Neural cell (in vitro differentiated cells): ENCODE data around the gene ALKBH6. TPM values are rescaled to one million over a fixed set of nuclear protein-coding genes. Genes with fewer than 3 reads are reported as not detected.

ENCODE experiments used
- H2AFZ ChIP-seq: fragments of 200-600, 300-800 bp; sonication (generic), shearing (Covaris generic); 2 replicates; pipeline ENCODE4 v1.6.0; 2014; ENCODE audit warnings: low read depth, mild to moderate bottlenecking, antibody characterized with exemption, low read length, moderate library complexity
- H3F3A ChIP-seq: fragments of 200-600 bp; shearing (Covaris generic); 2 replicates; pipeline ENCODE4 v1.6.1; 2016; ENCODE audit warnings: mild to moderate bottlenecking, moderate library complexity, mixed read lengths, antibody characterized with exemption, low read length; ENCODE audit not compliant: insufficient read depth, poor library complexity, severe bottlenecking
- H3K27ac ChIP-seq: fragments of 200-600, 300-800 bp; sonication (generic), shearing (Covaris generic); 2 replicates; pipeline ENCODE4 v1.5.1; 2014; ENCODE audit warnings: mild to moderate bottlenecking, low read length, moderate library complexity
- H3K27me3 ChIP-seq: fragments of 300-800, 200-600 bp; sonication (generic), shearing (Covaris generic); 2 replicates; pipeline ENCODE4 v1.6.0; 2014; ENCODE audit warnings: mild to moderate bottlenecking, low read depth, low read length, moderate library complexity; ENCODE audit not compliant: insufficient read depth
- H3K36me3 ChIP-seq: fragments of 300-800, 200-600 bp; sonication (generic), shearing (Covaris generic); 2 replicates; pipeline ENCODE4 v1.5.1; 2014; ENCODE audit warnings: mild to moderate bottlenecking, antibody characterized with exemption, low read length, moderate library complexity; ENCODE audit not compliant: insufficient read depth
- H3K4me2 ChIP-seq: fragments of 300-800, 200-600 bp; sonication (generic), shearing (Covaris generic); 2 replicates; pipeline ENCODE4 v1.6.0; 2014; ENCODE audit warnings: mild to moderate bottlenecking, low read length
- H3K4me3 ChIP-seq: fragments of 300-800, 200-600 bp; sonication (generic), shearing (Covaris generic); 2 replicates; pipeline ENCODE4 v1.5.1; 2014; ENCODE audit warnings: mild to moderate bottlenecking, low read length, moderate library complexity
- H3K79me2 ChIP-seq: fragments of 200-600 bp; shearing (Covaris generic); replicated peaks from 2 replicates; pipeline ENCODE4 v1.6.0; 2014; ENCODE audit warnings: mild to moderate bottlenecking, low read length, moderate library complexity; ENCODE audit not compliant: insufficient read depth
- H3K9ac ChIP-seq: fragments of 300-800, 200-600 bp; sonication (generic), shearing (Covaris generic); 2 replicates; pipeline ENCODE4 v1.6.1; 2016; ENCODE audit warnings: mild to moderate bottlenecking, low read length, mixed read lengths
- H3K9me2 ChIP-seq: fragments of 200-600 bp; shearing (Covaris generic); 2 replicates; pipeline ENCODE4 v1.6.1; 2016; ENCODE audit warnings: mild to moderate bottlenecking, low read length, mixed read lengths; ENCODE audit not compliant: insufficient read depth
- H3K9me3 ChIP-seq: fragments of 200-600, 300-800 bp; sonication (generic), shearing (Covaris generic); 2 replicates; pipeline ENCODE4 v1.6.1; 2016; ENCODE audit warnings: mild to moderate bottlenecking, mixed run types, low read length, moderate library complexity, mixed read lengths
- H4K20me1 ChIP-seq: fragments of 200-600 bp; shearing (Covaris generic); 2 replicates; pipeline ENCODE4 v1.6.1; 2016; ENCODE audit warnings: mild to moderate bottlenecking, mixed run types; ENCODE audit not compliant: insufficient read depth
- EP300 ChIP-seq: fragments of 450-650 bp; conservative IDR thresholded peaks from 2 replicates; pipeline ENCODE4 v1.6.1; 2014; ENCODE audit warnings: antibody characterized with exemption, mild to moderate bottlenecking, moderate library complexity; ENCODE audit not compliant: poor library complexity, severe bottlenecking
- EZH2 ChIP-seq: fragments of 200-600, 300-800 bp; shearing (Covaris generic), sonication (generic); IDR thresholded peaks from 2 replicates; pipeline ENCODE4 v1.6.1; 2014; ENCODE audit warnings: antibody characterized with exemption, low read length, borderline replicate concordance, mild to moderate bottlenecking; ENCODE audit not compliant: insufficient read depth, poor library complexity, severe bottlenecking
- MXI1 ChIP-seq: fragments of 450-650 bp; conservative IDR thresholded peaks from 2 replicates; pipeline ENCODE4 v1.6.1; 2014; ENCODE audit warnings: antibody characterized with exemption, mild to moderate bottlenecking; ENCODE audit not compliant: poor library complexity, severe bottlenecking
- POLR2AphosphoS5 ChIP-seq: IDR thresholded peaks from 2 replicates; pipeline ENCODE4 v1.6.1; 2012
- RAD21 ChIP-seq: fragments of 450-650 bp; conservative IDR thresholded peaks from 2 replicates; pipeline ENCODE4 v1.6.1; 2014; ENCODE audit warnings: antibody characterized with exemption, mild to moderate bottlenecking, moderate library complexity
- SMC3 ChIP-seq: fragments of 450-650 bp; conservative IDR thresholded peaks from 2 replicates; pipeline ENCODE4 v1.6.1; 2014; ENCODE audit warnings: antibody characterized with exemption, mild to moderate bottlenecking, moderate library complexity; ENCODE audit not compliant: poor library complexity
- TAF1 ChIP-seq: IDR thresholded peaks from 2 replicates; pipeline ENCODE4 v1.6.1; 2012; ENCODE audit warnings: low read depth
- polyA plus RNA-seq: library from polyadenylated mRNA; depleted of rRNA; stranded (reverse); fragments of >200 nt; gene quantifications from 2 replicates; pipeline ENCODE4 v1.2.3, GENCODE V29; 2014
- TF ChIP-seq, protein P1 (sequence below): IDR thresholded peaks from 2 replicates; pipeline ENCODE4 v1.6.1; 2012; ENCODE audit warnings: borderline replicate concordance
- TF ChIP-seq, protein P2 (sequence below): fragments of 450-650 bp; IDR thresholded peaks from 2 replicates; pipeline ENCODE4 v1.5.1; 2014; ENCODE audit warnings: antibody characterized with exemption, mild to moderate bottlenecking, moderate library complexity; ENCODE audit not compliant: poor library complexity, severe bottlenecking

ALKBH6 gene
- polyA plus RNA-seq, 1 donor from 2014 or later, result 45.6 TPM

- H3K79me2 ChIP-seq, result no peaks in the 10 kb centered on the region
- no peak overlapping the region for H3K27ac ChIP-seq
- no peak for TF ChIP-seq EP300
- no peak for TF ChIP-seq TAF1
- no peak for TF ChIP-seq EZH2
- TF ChIP-seq, protein P1, sequence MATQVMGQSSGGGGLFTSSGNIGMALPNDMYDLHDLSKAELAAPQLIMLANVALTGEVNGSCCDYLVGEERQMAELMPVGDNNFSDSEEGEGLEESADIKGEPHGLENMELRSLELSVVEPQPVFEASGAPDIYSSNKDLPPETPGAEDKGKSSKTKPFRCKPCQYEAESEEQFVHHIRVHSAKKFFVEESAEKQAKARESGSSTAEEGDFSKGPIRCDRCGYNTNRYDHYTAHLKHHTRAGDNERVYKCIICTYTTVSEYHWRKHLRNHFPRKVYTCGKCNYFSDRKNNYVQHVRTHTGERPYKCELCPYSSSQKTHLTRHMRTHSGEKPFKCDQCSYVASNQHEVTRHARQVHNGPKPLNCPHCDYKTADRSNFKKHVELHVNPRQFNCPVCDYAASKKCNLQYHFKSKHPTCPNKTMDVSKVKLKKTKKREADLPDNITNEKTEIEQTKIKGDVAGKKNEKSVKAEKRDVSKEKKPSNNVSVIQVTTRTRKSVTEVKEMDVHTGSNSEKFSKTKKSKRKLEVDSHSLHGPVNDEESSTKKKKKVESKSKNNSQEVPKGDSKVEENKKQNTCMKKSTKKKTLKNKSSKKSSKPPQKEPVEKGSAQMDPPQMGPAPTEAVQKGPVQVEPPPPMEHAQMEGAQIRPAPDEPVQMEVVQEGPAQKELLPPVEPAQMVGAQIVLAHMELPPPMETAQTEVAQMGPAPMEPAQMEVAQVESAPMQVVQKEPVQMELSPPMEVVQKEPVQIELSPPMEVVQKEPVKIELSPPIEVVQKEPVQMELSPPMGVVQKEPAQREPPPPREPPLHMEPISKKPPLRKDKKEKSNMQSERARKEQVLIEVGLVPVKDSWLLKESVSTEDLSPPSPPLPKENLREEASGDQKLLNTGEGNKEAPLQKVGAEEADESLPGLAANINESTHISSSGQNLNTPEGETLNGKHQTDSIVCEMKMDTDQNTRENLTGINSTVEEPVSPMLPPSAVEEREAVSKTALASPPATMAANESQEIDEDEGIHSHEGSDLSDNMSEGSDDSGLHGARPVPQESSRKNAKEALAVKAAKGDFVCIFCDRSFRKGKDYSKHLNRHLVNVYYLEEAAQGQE, result no peak
- no peak for TF ChIP-seq SMC3
- no peak for TF ChIP-seq RAD21
- TF ChIP-seq MXI1, result no peak
- TF ChIP-seq, protein P2, sequence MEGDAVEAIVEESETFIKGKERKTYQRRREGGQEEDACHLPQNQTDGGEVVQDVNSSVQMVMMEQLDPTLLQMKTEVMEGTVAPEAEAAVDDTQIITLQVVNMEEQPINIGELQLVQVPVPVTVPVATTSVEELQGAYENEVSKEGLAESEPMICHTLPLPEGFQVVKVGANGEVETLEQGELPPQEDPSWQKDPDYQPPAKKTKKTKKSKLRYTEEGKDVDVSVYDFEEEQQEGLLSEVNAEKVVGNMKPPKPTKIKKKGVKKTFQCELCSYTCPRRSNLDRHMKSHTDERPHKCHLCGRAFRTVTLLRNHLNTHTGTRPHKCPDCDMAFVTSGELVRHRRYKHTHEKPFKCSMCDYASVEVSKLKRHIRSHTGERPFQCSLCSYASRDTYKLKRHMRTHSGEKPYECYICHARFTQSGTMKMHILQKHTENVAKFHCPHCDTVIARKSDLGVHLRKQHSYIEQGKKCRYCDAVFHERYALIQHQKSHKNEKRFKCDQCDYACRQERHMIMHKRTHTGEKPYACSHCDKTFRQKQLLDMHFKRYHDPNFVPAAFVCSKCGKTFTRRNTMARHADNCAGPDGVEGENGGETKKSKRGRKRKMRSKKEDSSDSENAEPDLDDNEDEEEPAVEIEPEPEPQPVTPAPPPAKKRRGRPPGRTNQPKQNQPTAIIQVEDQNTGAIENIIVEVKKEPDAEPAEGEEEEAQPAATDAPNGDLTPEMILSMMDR, result no peak
- no peak for TF ChIP-seq POLR2AphosphoS5
- no peak overlapping the region for H3K4me2 ChIP-seq
- no peaks in the 10 kb centered on the region for H4K20me1 ChIP-seq
- no peak overlapping the region for H3K9ac ChIP-seq
- no peak overlapping the region for H3K4me3 ChIP-seq
- H3K27me3 ChIP-seq, result no peaks in the 10 kb centered on the region
- H3K9me3 ChIP-seq, result no peaks in the 10 kb centered on the region
- H3F3A ChIP-seq, result no peaks in the 10 kb centered on the region
- no peaks in the 10 kb centered on the region for H3K36me3 ChIP-seq
- no peaks in the 10 kb centered on the region for H3K9me2 ChIP-seq
- H2AFZ ChIP-seq, result no peak overlapping the region
These were observed 35.7 kb downstream of the ALKBH6 start for GRCh38 chr19:35978271-35978670.

- Histone ChIP-seq H2AFZ (no peak overlapping the region), H3K27me3 (no peaks in the 10 kb centered on the region), H3K9me3 (no peaks in the 10 kb centered on the region), H3K36me3 (no peaks in the 10 kb centered on the region), H3K9me2 (no peaks in the 10 kb centered on the region), H3K4me3 (no peak overlapping the region), H3F3A (no peaks in the 10 kb centered on the region), H3K9ac (no peak overlapping the region), H4K20me1 (no peaks in the 10 kb centered on the region), H3K79me2 (no peaks in the 10 kb centered on the region), H3K27ac (no peak overlapping the region), H3K4me2 (no peak overlapping the region)
- TF ChIP-seq EZH2, result no peak
- no peak for TF ChIP-seq POLR2AphosphoS5
- TF ChIP-seq RAD21, result no peak
- TF ChIP-seq MXI1, result no peak
- TF ChIP-seq, protein P2, result no peak
- TF ChIP-seq, protein P1, result no peak
- TF ChIP-seq TAF1, result no peak
- TF ChIP-seq SMC3, result no peak
- TF ChIP-seq EP300, result no peak
These were observed 36.4 kb downstream of the ALKBH6 start for GRCh38 chr19:35977446-35978222.
